HepG2 (cell line): ENCODE data around the gene DDRGK1. TPM values are rescaled to one million over a fixed set of nuclear protein-coding genes. Genes with fewer than 3 reads are reported as not detected.

Experiments used
- ELF4 ChIP-seq: sonication (generic); formaldehyde crosslinking; IDR thresholded peaks from 2 replicates; pipeline ENCODE4 v1.5.0; 2020; ENCODE audit warnings: missing genetic modification reagents, mild to moderate bottlenecking, moderate library complexity, borderline replicate concordance
- HMGA1 ChIP-seq: sonication (generic); formaldehyde crosslinking; conservative IDR thresholded peaks from 2 replicates; pipeline ENCODE4 v1.4.0; 2020; ENCODE audit warnings: missing genetic modification reagents
- HOXA7 ChIP-seq: sonication (generic); formaldehyde crosslinking; IDR thresholded peaks from 2 replicates; pipeline ENCODE4 v1.8.1; 2022; ENCODE audit warnings: mild to moderate bottlenecking, missing genetic modification reagents, moderate library complexity
- MBD4 ChIP-seq: IDR thresholded peaks from 2 replicates; pipeline ENCODE4 v1.6.1; 2012; ENCODE audit warnings: low read length, inconsistent platforms, borderline replicate concordance
- MEF2D ChIP-seq: sonication (generic); formaldehyde crosslinking; IDR thresholded peaks from 2 replicates; pipeline ENCODE4 v1.5.1; 2020; ENCODE audit warnings: mild to moderate bottlenecking, missing genetic modification reagents
- MEIS1 ChIP-seq: sonication (generic); formaldehyde crosslinking; IDR thresholded peaks from 2 replicates; pipeline ENCODE4 v1.9.0; 2021; ENCODE audit warnings: mild to moderate bottlenecking, missing genetic modification reagents, moderate library complexity, borderline replicate concordance
- NKX3-1 ChIP-seq: sonication (generic); formaldehyde crosslinking; IDR thresholded peaks from 2 replicates; pipeline ENCODE4 v1.5.0; 2020; ENCODE audit warnings: missing genetic modification reagents
- SIX1 ChIP-seq: sonication (generic); formaldehyde crosslinking; IDR thresholded peaks from 2 replicates; pipeline ENCODE4 v1.4.0; 2020; ENCODE audit warnings: missing genetic modification reagents, borderline replicate concordance
- TBX3 ChIP-seq: fragments of 450-650 bp; IDR thresholded peaks from 2 replicates; pipeline ENCODE4 v1.6.1; 2017; ENCODE audit warnings: antibody characterized with exemption, mild to moderate bottlenecking, inconsistent platforms, borderline replicate concordance
- ZBTB1 ChIP-seq: sonication (generic); formaldehyde crosslinking; IDR thresholded peaks from 2 replicates; pipeline ENCODE4 v1.4.0; 2020; ENCODE audit warnings: missing genetic modification reagents, borderline replicate concordance
- ZNF720 ChIP-seq: sonication (generic); formaldehyde crosslinking; IDR thresholded peaks from 2 replicates; pipeline ENCODE4 v1.4.0; 2020; ENCODE audit warnings: missing genetic modification reagents
- ZNF776 ChIP-seq: sonication (generic); formaldehyde crosslinking; IDR thresholded peaks from 2 replicates; pipeline ENCODE4 v1.4.0; 2020; ENCODE audit warnings: mild to moderate bottlenecking, missing genetic modification reagents
- ZSCAN25 ChIP-seq: sonication (generic); formaldehyde crosslinking; IDR thresholded peaks from 2 replicates; pipeline ENCODE4 v1.8.0; 2022; ENCODE audit warnings: mild to moderate bottlenecking, missing genetic modification reagents
- polyA plus RNA-seq, 8 experiments: library from polyadenylated mRNA; depleted of rRNA in 3 of 8; stranded (reverse) in 7 of 8; unstranded in 1 of 8; fragments of >200 nt; fragmentation: Illumina TruSeq in 4 of 8; extraction: Trizol in 4 of 8; gene quantifications; 2 replicates each; pipeline versions ENCODE4 v1.2.1 to v1.2.3, GENCODE V29; 2011 to 2016; ENCODE audit warnings: low read depth in 4 of 8, missing spikeins in 1 of 8, mixed read lengths in 1 of 8; ENCODE audit not compliant: insufficient read depth in 1 of 8
- total RNA-seq, 5 experiments: library from RNA; depleted of rRNA; stranded (reverse); fragments of >200 nt; fragmentation: Illumina TruSeq; extraction: Trizol; gene quantifications; 2 replicates each; pipeline ENCODE4 v1.2.3, GENCODE V29; 2016; ENCODE audit warnings: low read depth in 1 of 5
- TF ChIP-seq, protein P1 (sequence below): sonication (generic); formaldehyde crosslinking; IDR thresholded peaks from 2 replicates; pipeline ENCODE4 v1.8.0; 2022; ENCODE audit warnings: missing genetic modification reagents, mild to moderate bottlenecking, inconsistent platforms, borderline replicate concordance
- TF ChIP-seq, protein P2 (sequence below): sonication (generic); formaldehyde crosslinking; IDR thresholded peaks from 2 replicates; pipeline ENCODE4 v1.8.0; 2022; ENCODE audit warnings: missing genetic modification reagents, mild to moderate bottlenecking, moderate library complexity, borderline replicate concordance
- TF ChIP-seq, protein P3 (sequence below): sonication (generic); formaldehyde crosslinking; IDR thresholded peaks from 2 replicates; pipeline ENCODE4 v1.5.1; 2020; ENCODE audit warnings: missing genetic modification reagents, mild to moderate bottlenecking, borderline replicate concordance
- TF ChIP-seq, protein P4 (sequence below): fragments of 450-650 bp; IDR thresholded peaks from 2 replicates; pipeline ENCODE4 v1.6.1; 2016

The DDRGK1 gene
- total and polyA plus RNA-seq, 2 of the 13 experiments (the other 11 are each of a cell fraction or from before 2014, with no cell fraction given), result 96.7 to 149 TPM

DNA sequence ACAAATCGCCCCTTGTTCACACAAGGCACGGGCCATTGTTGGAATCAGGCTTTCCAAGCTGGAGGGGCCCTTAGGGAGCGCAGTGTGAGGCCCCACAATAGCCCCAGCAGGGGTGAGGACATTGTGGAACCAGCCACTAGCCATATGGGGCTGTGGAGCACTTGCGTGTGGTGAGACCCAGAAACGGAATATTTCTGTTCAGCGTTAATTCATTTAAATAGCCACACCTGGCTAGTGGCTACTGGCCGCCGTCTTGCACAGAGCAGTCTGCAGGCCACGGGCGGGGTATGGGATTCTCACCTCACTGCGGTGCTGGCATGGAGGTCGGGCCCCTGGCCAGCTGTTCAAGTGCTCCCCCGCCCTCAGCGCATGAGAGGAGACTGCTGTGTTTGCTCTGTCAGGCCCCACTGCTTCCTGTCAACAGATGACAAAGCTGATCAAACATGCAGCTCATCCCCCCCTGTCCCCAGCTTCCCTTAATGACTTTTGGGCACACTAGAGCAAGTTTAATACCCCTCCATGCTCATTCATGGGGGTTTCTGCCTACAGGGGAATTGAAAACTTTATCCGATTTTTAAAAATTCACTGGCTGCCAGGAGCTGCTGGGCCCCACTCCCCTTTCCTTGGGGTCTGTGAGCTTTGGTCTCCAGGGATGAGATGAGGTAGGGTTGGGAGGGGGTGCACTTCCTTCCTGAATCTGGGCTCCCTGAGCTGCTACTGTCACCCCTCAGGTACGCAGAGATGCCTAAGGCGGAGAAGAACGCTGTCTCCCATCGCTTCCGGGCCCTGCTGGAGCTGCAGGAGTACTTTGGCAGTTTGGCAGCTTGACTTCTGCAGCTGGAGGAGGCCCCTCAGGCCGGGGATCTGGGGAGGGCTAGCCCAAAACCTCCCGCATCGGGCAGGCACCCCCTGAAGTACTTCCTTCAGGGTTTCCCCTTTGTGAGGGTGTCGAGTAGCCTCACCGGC, 18.4 kb upstream of the DDRGK1 start (continued):
- TF ChIP-seq, protein P1, sequence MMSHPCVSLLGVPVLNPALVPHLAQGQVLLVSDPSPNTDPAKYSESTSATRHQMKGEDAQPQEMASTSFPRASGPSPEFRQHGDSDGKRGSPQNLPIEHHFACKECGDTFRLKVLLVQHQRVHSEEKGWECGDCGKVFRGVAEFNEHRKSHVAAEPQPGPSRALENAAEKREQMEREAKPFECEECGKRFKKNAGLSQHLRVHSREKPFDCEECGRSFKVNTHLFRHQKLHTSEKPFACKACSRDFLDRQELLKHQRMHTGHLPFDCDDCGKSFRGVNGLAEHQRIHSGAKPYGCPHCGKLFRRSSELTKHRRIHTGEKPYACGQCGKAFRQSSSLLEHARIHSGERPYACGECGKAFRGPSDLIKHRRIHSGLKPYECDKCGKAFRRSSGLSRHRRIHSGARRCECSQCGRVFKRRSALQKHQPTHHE (CRISPR knock-in tag), result peak; percentile 98; the same call in 1 of the 2 replicates
- TF ChIP-seq HOXA7 (CRISPR knock-in tag) (no peak), MEF2D (CRISPR knock-in tag) (peak; percentile 96), MBD4 (no peak), MEIS1 (CRISPR knock-in tag) (peak; percentile 100), NKX3-1 (CRISPR knock-in tag) (peak; percentile 89), ZSCAN25 (CRISPR knock-in tag) (peak; percentile 92), HMGA1 (CRISPR knock-in tag) (no peak), TBX3 (peak; percentile 86), ELF4 (CRISPR knock-in tag) (peak; percentile 91; the same call in 1 of the 2 replicates), ZNF776 (CRISPR knock-in tag) (peak; percentile 89; the same call in 1 of the 2 replicates), ZNF720 (no peak), ZBTB1 (CRISPR knock-in tag) (no peak), SIX1 (CRISPR knock-in tag) (peak; percentile 77; the same call in 1 of the 2 replicates)
- TF ChIP-seq, protein P2, sequence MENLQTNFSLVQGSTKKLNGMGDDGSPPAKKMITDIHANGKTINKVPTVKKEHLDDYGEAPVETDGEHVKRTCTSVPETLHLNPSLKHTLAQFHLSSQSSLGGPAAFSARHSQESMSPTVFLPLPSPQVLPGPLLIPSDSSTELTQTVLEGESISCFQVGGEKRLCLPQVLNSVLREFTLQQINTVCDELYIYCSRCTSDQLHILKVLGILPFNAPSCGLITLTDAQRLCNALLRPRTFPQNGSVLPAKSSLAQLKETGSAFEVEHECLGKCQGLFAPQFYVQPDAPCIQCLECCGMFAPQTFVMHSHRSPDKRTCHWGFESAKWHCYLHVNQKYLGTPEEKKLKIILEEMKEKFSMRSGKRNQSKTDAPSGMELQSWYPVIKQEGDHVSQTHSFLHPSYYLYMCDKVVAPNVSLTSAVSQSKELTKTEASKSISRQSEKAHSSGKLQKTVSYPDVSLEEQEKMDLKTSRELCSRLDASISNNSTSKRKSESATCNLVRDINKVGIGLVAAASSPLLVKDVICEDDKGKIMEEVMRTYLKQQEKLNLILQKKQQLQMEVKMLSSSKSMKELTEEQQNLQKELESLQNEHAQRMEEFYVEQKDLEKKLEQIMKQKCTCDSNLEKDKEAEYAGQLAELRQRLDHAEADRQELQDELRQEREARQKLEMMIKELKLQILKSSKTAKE, result peak; percentile 97
- TF ChIP-seq, protein P3, sequence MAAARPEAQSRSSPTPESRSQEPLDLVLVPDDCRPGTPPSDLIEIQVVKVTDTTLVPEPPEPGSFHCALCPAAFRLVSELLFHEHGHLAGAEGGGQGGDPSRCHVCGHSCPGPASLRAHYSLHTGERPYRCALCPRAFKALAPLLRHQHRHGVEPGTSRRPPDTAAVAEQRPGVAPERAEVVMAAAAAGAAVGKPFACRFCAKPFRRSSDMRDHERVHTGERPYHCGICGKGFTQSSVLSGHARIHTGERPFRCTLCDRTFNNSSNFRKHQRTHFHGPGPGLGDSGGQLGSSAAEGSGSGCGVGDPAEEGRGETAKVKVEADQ (CRISPR knock-in tag), result peak; percentile 89; the same call in 1 of the 2 replicates
- TF ChIP-seq, protein P4, sequence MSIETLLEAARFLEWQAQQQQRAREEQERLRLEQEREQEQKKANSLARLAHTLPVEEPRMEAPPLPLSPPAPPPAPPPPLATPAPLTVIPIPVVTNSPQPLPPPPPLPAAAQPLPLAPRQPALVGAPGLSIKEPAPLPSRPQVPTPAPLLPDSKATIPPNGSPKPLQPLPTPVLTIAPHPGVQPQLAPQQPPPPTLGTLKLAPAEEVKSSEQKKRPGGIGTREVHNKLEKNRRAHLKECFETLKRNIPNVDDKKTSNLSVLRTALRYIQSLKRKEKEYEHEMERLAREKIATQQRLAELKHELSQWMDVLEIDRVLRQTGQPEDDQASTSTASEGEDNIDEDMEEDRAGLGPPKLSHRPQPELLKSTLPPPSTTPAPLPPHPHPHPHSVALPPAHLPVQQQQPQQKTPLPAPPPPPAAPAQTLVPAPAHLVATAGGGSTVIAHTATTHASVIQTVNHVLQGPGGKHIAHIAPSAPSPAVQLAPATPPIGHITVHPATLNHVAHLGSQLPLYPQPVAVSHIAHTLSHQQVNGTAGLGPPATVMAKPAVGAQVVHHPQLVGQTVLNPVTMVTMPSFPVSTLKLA, result peak; percentile 76
